ENCODE results near the gene ADGRA1. TPM values are rescaled to one million over a fixed set of nuclear protein-coding genes. Genes with fewer than 3 reads are reported as not detected.
A peak's percentile ranks its signal among the peaks of the same experiment; 100 is the strongest.

The ADGRA1 gene
- total RNA-seq, 1 donor from 2014 or later, result under 0.01 TPM

- H3K27me3 ChIP-seq (ENCODE audit: control insufficient read depth in 3 of 3, insufficient read depth in 3 of 3, low read length in 3 of 3), result peaks cover 77 to 87% (median 84%) of the 10 kb centered on the region in 3 donors
- no peaks in the 10 kb centered on the region for H3K9me3 ChIP-seq (ENCODE audit: control insufficient read depth in 3 of 3, low read length in 3 of 3)
- H3K9ac ChIP-seq (ENCODE audit: low read depth in 1 of 3, low read length in 3 of 3), result no peak overlapping the region
- H3K4me3 ChIP-seq (ENCODE audit: low read length in 3 of 3), result no peak overlapping the region
- H3K27ac ChIP-seq (ENCODE audit: low read depth, low read length), result no peak overlapping the region
- peaks cover 3 to 14% (median 8%) of the 10 kb centered on the region in 3 donors for H3K4me1 ChIP-seq (ENCODE audit: control insufficient read depth in 3 of 3, insufficient read depth in 3 of 3, low read length in 3 of 3)
- no peaks in the 10 kb centered on the region for H3K36me3 ChIP-seq (ENCODE audit: control insufficient read depth in 3 of 3, insufficient read depth in 3 of 3, low read length in 3 of 3)
These were observed 3.2 kb upstream of the ADGRA1 start for GRCh38 chr10:133084491-133084890.

- no peak overlapping the region for H3K9ac ChIP-seq (ENCODE audit: low read depth in 1 of 3, low read length in 3 of 3)
- H3K4me1 ChIP-seq (ENCODE audit: control insufficient read depth in 3 of 3, insufficient read depth in 3 of 3, low read length in 3 of 3), result peaks cover 3 to 16% (median 8%) of the 10 kb centered on the region in 3 donors
- no peaks in the 10 kb centered on the region for H3K36me3 ChIP-seq (ENCODE audit: control insufficient read depth in 3 of 3, insufficient read depth in 3 of 3, low read length in 3 of 3)
- no peaks in the 10 kb centered on the region for H3K9me3 ChIP-seq (ENCODE audit: control insufficient read depth in 3 of 3, low read length in 3 of 3)
- H3K27ac ChIP-seq (ENCODE audit: low read depth, low read length), result no peak overlapping the region
- H3K27me3 ChIP-seq (ENCODE audit: control insufficient read depth in 3 of 3, insufficient read depth in 3 of 3, low read length in 3 of 3), result peaks cover 79 to 90% (median 87%) of the 10 kb centered on the region in 3 donors
- H3K4me3 ChIP-seq (ENCODE audit: low read length in 3 of 3), result no peak overlapping the region
These were observed 2.2 kb upstream of the ADGRA1 start for GRCh38 chr10:133085251-133086125.

GRCh38 chr10:133086247-133086646 is 1.5 kb upstream of the ADGRA1 start:
- Histone ChIP-seq H3K9me3 (ENCODE audit: control insufficient read depth in 3 of 3, low read length in 3 of 3) (no peaks in the 10 kb centered on the region), H3K4me1 (ENCODE audit: control insufficient read depth in 3 of 3, insufficient read depth in 3 of 3, low read length in 3 of 3) (peaks cover 3 to 16% (median 8%) of the 10 kb centered on the region in 3 donors), H3K9ac (ENCODE audit: low read depth in 1 of 3, low read length in 3 of 3) (no peak overlapping the region), H3K27ac (ENCODE audit: low read depth, low read length) (no peak overlapping the region), H3K4me3 (ENCODE audit: low read length in 3 of 3) (no peak overlapping the region), H3K27me3 (ENCODE audit: control insufficient read depth in 3 of 3, insufficient read depth in 3 of 3, low read length in 3 of 3) (peaks cover 77 to 87% (median 86%) of the 10 kb centered on the region in 3 donors), H3K36me3 (ENCODE audit: control insufficient read depth in 3 of 3, insufficient read depth in 3 of 3, low read length in 3 of 3) (no peaks in the 10 kb centered on the region)

- Histone ChIP-seq H3K4me3 (ENCODE audit: low read length in 3 of 3) (no peak overlapping the region), H3K9me3 (ENCODE audit: control insufficient read depth in 3 of 3, low read length in 3 of 3) (no peaks in the 10 kb centered on the region), H3K4me1 (ENCODE audit: control insufficient read depth in 3 of 3, insufficient read depth in 3 of 3, low read length in 3 of 3) (peaks cover 3 to 16% (median 8%) of the 10 kb centered on the region in 3 donors), H3K27ac (ENCODE audit: low read depth, low read length) (no peak overlapping the region), H3K27me3 (ENCODE audit: control insufficient read depth in 3 of 3, insufficient read depth in 3 of 3, low read length in 3 of 3) (peaks cover 70 to 79% (median 78%) of the 10 kb centered on the region in 3 donors), H3K36me3 (ENCODE audit: control insufficient read depth in 3 of 3, insufficient read depth in 3 of 3, low read length in 3 of 3) (no peaks in the 10 kb centered on the region), H3K9ac (ENCODE audit: low read depth in 1 of 3, low read length in 3 of 3) (no peak overlapping the region)
These were observed 562 bp upstream of the ADGRA1 start for GRCh38 chr10:133087045-133087678.

GRCh38 chr10:133088179-133088955 is 643 bp downstream of the ADGRA1 start:
- H3K36me3 ChIP-seq (ENCODE audit: control insufficient read depth in 3 of 3, insufficient read depth in 3 of 3, low read length in 3 of 3), result no peaks in the 10 kb centered on the region
- peak overlapping the region in 1 of 3 donors; percentile 22 for H3K4me3 ChIP-seq (ENCODE audit: low read length in 3 of 3)
- H3K9ac ChIP-seq (ENCODE audit: low read depth in 1 of 3, low read length in 3 of 3), result no peak overlapping the region
- H3K27ac ChIP-seq (ENCODE audit: low read depth, low read length), result no peak overlapping the region
- no peaks in the 10 kb centered on the region for H3K9me3 ChIP-seq (ENCODE audit: control insufficient read depth in 3 of 3, low read length in 3 of 3)
- H3K4me1 ChIP-seq (ENCODE audit: control insufficient read depth in 3 of 3, insufficient read depth in 3 of 3, low read length in 3 of 3), result peaks cover 3 to 16% (median 8%) of the 10 kb centered on the region in 3 donors
- peaks cover 59 to 69% (median 69%) of the 10 kb centered on the region in 3 donors for H3K27me3 ChIP-seq (ENCODE audit: control insufficient read depth in 3 of 3, insufficient read depth in 3 of 3, low read length in 3 of 3)

GRCh38 chr10:133088956-133089800 is 1.5 kb downstream of the ADGRA1 start:
- Histone ChIP-seq H3K27me3 (ENCODE audit: control insufficient read depth in 3 of 3, insufficient read depth in 3 of 3, low read length in 3 of 3) (peaks cover 59 to 65% (median 63%) of the 10 kb centered on the region in 3 donors), H3K9me3 (ENCODE audit: control insufficient read depth in 3 of 3, low read length in 3 of 3) (no peaks in the 10 kb centered on the region), H3K4me3 (ENCODE audit: low read length in 3 of 3) (no peak overlapping the region), H3K27ac (ENCODE audit: low read depth, low read length) (no peak overlapping the region), H3K4me1 (ENCODE audit: control insufficient read depth in 3 of 3, insufficient read depth in 3 of 3, low read length in 3 of 3) (peaks cover 3 to 16% (median 8%) of the 10 kb centered on the region in 3 donors), H3K36me3 (ENCODE audit: control insufficient read depth in 3 of 3, insufficient read depth in 3 of 3, low read length in 3 of 3) (no peaks in the 10 kb centered on the region), H3K9ac (ENCODE audit: low read depth in 1 of 3, low read length in 3 of 3) (no peak overlapping the region)

- Histone ChIP-seq H3K9ac (ENCODE audit: low read depth in 1 of 3, low read length in 3 of 3) (no peak overlapping the region), H3K9me3 (ENCODE audit: control insufficient read depth in 3 of 3, low read length in 3 of 3) (no peaks in the 10 kb centered on the region), H3K36me3 (ENCODE audit: control insufficient read depth in 3 of 3, insufficient read depth in 3 of 3, low read length in 3 of 3) (no peaks in the 10 kb centered on the region), H3K4me3 (ENCODE audit: low read length in 3 of 3) (no peak overlapping the region), H3K27me3 (ENCODE audit: control insufficient read depth in 3 of 3, insufficient read depth in 3 of 3, low read length in 3 of 3) (peaks cover 52 to 57% (median 55%) of the 10 kb centered on the region in 3 donors), H3K27ac (ENCODE audit: low read depth, low read length) (no peak overlapping the region), H3K4me1 (ENCODE audit: control insufficient read depth in 3 of 3, insufficient read depth in 3 of 3, low read length in 3 of 3) (peaks cover 3 to 16% (median 8%) of the 10 kb centered on the region in 3 donors)
These were observed 2.4 kb downstream of the ADGRA1 start for GRCh38 chr10:133090101-133090500.

- H3K9me3 ChIP-seq (ENCODE audit: control insufficient read depth in 3 of 3, low read length in 3 of 3), result no peaks in the 10 kb centered on the region
- no peak overlapping the region for H3K4me3 ChIP-seq (ENCODE audit: low read length in 3 of 3)
- H3K4me1 ChIP-seq (ENCODE audit: control insufficient read depth in 3 of 3, insufficient read depth in 3 of 3, low read length in 3 of 3), result peaks cover 3 to 16% (median 8%) of the 10 kb centered on the region in 3 donors
- no peak overlapping the region for H3K9ac ChIP-seq (ENCODE audit: low read depth in 1 of 3, low read length in 3 of 3)
- peaks cover 50 to 54% (median 53%) of the 10 kb centered on the region in 3 donors for H3K27me3 ChIP-seq (ENCODE audit: control insufficient read depth in 3 of 3, insufficient read depth in 3 of 3, low read length in 3 of 3)
- H3K27ac ChIP-seq (ENCODE audit: low read depth, low read length), result no peak overlapping the region
- H3K36me3 ChIP-seq (ENCODE audit: control insufficient read depth in 3 of 3, insufficient read depth in 3 of 3, low read length in 3 of 3), result no peaks in the 10 kb centered on the region
These were observed 2.9 kb downstream of the ADGRA1 start for GRCh38 chr10:133090654-133091053.

GRCh38 chr10:133091316-133091715 is 3.6 kb downstream of the ADGRA1 start:
- Histone ChIP-seq H3K27ac (ENCODE audit: low read depth, low read length) (no peak overlapping the region), H3K9ac (ENCODE audit: low read depth in 1 of 3, low read length in 3 of 3) (no peak overlapping the region), H3K4me1 (ENCODE audit: control insufficient read depth in 3 of 3, insufficient read depth in 3 of 3, low read length in 3 of 3) (peaks cover 3 to 16% (median 8%) of the 10 kb centered on the region in 3 donors), H3K4me3 (ENCODE audit: low read length in 3 of 3) (no peak overlapping the region), H3K36me3 (ENCODE audit: control insufficient read depth in 3 of 3, insufficient read depth in 3 of 3, low read length in 3 of 3) (no peaks in the 10 kb centered on the region), H3K27me3 (ENCODE audit: control insufficient read depth in 3 of 3, insufficient read depth in 3 of 3, low read length in 3 of 3) (peaks cover 43 to 53% (median 52%) of the 10 kb centered on the region in 3 donors), H3K9me3 (ENCODE audit: control insufficient read depth in 3 of 3, low read length in 3 of 3) (no peaks in the 10 kb centered on the region)
